Heart right ventricle (tissue), 16 donors: ENCODE measurements around the gene LCMT2. TPM values are rescaled to one million over a fixed set of nuclear protein-coding genes. Genes with fewer than 3 reads are reported as not detected.

ENCODE experiments used
- ATAC-seq, 8 donors: fragments of 200-7000 bp; cut with Tn5 transposase; one replicate each; pipeline ENCODE4 v1.9.1; 2020; ENCODE audit warnings: mild to moderate bottlenecking in 8 of 8, moderate library complexity in 8 of 8, moderate number of reproducible peaks in 1 of 8
- DNase-seq, 2 donors: peaks; one replicate each; pipeline ENCODE4 v3.0.0-alpha.2; 2020
- H3K27ac ChIP-seq, 10 donors: fragments of 200-600 bp; sonication (generic) in 2 of 10; one replicate each; pipeline versions ENCODE4 v1.5.0 to v1.8.0; 2020 to 2022; ENCODE audit warnings: mild to moderate bottlenecking in 3 of 10
- H3K27me3 ChIP-seq, 7 donors: fragments of 200-600 bp; one replicate each; pipeline ENCODE4 v1.8.0; 2021 to 2022; ENCODE audit warnings: mild to moderate bottlenecking in 2 of 7
- H3K36me3 ChIP-seq, 9 donors: fragments of 200-600 bp; sonication (generic) in 1 of 9; one replicate each; pipeline versions ENCODE4 v1.5.0 to v1.8.0; 2020 to 2022; ENCODE audit warnings: mild to moderate bottlenecking in 2 of 9
- H3K4me1 ChIP-seq, 9 donors: fragments of 200-600 bp; sonication (generic) in 1 of 9; one replicate each; pipeline versions ENCODE4 v1.5.0 to v1.8.0; 2020 to 2022; ENCODE audit warnings: mild to moderate bottlenecking in 4 of 9
- H3K4me3 ChIP-seq, 10 donors: fragments of 200-600 bp; sonication (generic) in 2 of 10; one replicate each; pipeline versions ENCODE4 v1.5.0 to v1.8.0; 2020 to 2022; ENCODE audit warnings: mild to moderate bottlenecking in 7 of 10, moderate library complexity in 2 of 10
- H3K9me3 ChIP-seq, 11 donors: fragments of 200-600 bp in 10 of 11; sonication (generic) in 2 of 11; one replicate each; pipeline versions ENCODE4 v1.5.0 to v1.8.0; 2013 to 2022; ENCODE audit warnings: mild to moderate bottlenecking in 2 of 11, control low read depth in 1 of 11, moderate library complexity in 1 of 11
- WGBS, 2 donors: extraction: QIAGEN DNeasy Blood & Tissue Kit; methylation state at CpG; one replicate each; pipeline ENCODE4 v1.1.7; 2013; ENCODE audit warnings: inconsistent platforms in 1 of 2; 5-methylcytosine and 5-hydroxymethylcytosine counted together
- intact Hi-C, 10 donors: fragments of 100-400 bp; cut with DNase I; formaldehyde crosslinking; loops; one replicate each; pipeline versions ENCODE4 v1.11.1 to v1.14.2; 2022
- polyA plus RNA-seq, 2 donors: library from polyadenylated mRNA; stranded (reverse); fragments of 200-250 nt; gene quantifications; one replicate each; pipeline ENCODE4 v1.2.3, GENCODE V29; 2013
- total RNA-seq, 10 donors: library from RNA; stranded (reverse); fragmentation: NEBNext Ultra II Directional in 3 of 10; extraction: Animal tissue kit (Norgen Biotek cat#: 25700) in 3 of 10; gene quantifications; one replicate each; pipeline versions ENCODE4 v1.2.1 to v1.2.4, GENCODE V29; 2021 to 2023
- TF ChIP-seq, protein P1 (sequence below), 9 donors: fragments of 200-600 bp; sonication (generic) in 2 of 9; IDR thresholded peaks; one replicate each; pipeline versions ENCODE4 v1.5.0 to v1.8.0; 2021 to 2022; ENCODE audit warnings: antibody characterized with exemption in 9 of 9, mild to moderate bottlenecking in 5 of 9, moderate library complexity in 1 of 9
- donor health status: Arrhythmogenic right ventricular cardiomyopathy.
- donor health status: ischemic (EF 13 %, LVEDD 7.1; RV severe dilation, severe dysfunction).
- donor health status: healthy with polysubstance abuse.
- donor health status: DM: no; HTN: yes; CAD: no.
- donor health status: DM: no; HTN: no; CAD: no.
- donor health status: ischemic (EF 25% LVEDD 6.9; RV normal size, moderate dysfunction).
- donor health status: ischemic (EF 25% LVEDD 5.7; RV mildly dilated, moderate dysfunction).
- donor health status: healthy.
- donor health status: DM: yes; HTN: yes; CAD: no.
- donor health status: Ischemic cardiomyopathy.
- donor health status: ischemic (EF 35%, LVEDD 5.7; RV mildly dilated, moderate dysfunction).
- donor health status: nonischemic (EF 11% LVEDD 7.7; RV severe dilation, severe dysfunction).
- donor health status: DM: yes; HTN: yes; CAD: no.
- donor health status: PGD.
- donor health status: ischemic (EF 29% LVEDD 5.4; RV normal size, mild dysfunction).
- donor health status: nonischemic (EF 23%, LVEDD 6.1; RV moderate dilation, normal function).

The LCMT2 gene
- total and polyA plus RNA-seq, 12 donors = 1.5 to 8.7 (median 6.1) TPM

DNA sequence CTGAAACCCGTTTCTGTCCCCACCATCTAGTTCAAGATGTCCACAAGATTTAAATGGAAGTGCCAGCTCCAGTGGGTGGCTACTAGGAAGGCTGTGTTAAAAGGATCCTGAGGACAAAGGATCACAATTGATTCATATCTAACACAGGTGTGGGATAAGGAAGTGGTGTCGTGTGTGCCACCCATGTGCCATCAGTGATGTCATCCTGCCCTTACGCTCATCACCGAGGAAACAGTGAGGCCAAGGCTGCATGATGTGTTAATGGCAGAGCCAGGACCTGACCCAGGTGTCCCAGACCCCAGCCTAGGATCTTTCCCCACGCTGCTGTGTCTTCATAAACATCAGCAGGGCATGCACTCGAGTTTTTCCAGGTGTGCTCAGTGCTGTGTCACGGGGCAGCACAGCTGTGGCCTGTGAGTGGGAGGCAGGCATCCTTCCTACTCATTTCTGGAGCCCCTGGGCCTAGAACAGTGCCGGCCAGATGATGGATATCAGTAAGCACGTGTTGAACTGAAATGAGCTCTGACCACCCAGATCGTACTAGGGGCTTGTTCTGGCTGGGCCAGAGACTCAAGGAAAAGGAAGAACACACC lies 53.0 kb downstream of the LCMT2 start:
- H3K27me3 ChIP-seq = peaks cover 0 to 18% (median 5%) of the 10 kb centered on the region in 7 donors
- ATAC-seq (no peak), DNase-seq (no peak)
- H3K27ac ChIP-seq = no peak overlapping the region
- intact Hi-C loops = loop anchor here in 1 of 10 donors (5.0 kb wide), 1 partner anchor 50 kb away; no protein-coding TSS in a partner anchor
- 70 to 79% methylated on average over 10 of the region's 10 CpGs for WGBS, 2 donors
- peaks cover 0 to 7% (median 0%) of the 10 kb centered on the region in 9 donors for H3K4me1 ChIP-seq
- H3K36me3 ChIP-seq = no peaks in the 10 kb centered on the region
- TF ChIP-seq, protein P1, sequence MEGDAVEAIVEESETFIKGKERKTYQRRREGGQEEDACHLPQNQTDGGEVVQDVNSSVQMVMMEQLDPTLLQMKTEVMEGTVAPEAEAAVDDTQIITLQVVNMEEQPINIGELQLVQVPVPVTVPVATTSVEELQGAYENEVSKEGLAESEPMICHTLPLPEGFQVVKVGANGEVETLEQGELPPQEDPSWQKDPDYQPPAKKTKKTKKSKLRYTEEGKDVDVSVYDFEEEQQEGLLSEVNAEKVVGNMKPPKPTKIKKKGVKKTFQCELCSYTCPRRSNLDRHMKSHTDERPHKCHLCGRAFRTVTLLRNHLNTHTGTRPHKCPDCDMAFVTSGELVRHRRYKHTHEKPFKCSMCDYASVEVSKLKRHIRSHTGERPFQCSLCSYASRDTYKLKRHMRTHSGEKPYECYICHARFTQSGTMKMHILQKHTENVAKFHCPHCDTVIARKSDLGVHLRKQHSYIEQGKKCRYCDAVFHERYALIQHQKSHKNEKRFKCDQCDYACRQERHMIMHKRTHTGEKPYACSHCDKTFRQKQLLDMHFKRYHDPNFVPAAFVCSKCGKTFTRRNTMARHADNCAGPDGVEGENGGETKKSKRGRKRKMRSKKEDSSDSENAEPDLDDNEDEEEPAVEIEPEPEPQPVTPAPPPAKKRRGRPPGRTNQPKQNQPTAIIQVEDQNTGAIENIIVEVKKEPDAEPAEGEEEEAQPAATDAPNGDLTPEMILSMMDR (IDR thresholded peaks at IDR 0.05) = no peak
- no peak overlapping the region for H3K4me3 ChIP-seq
- peaks cover 0 to 6% (median 0%) of the 10 kb centered on the region in 11 donors for H3K9me3 ChIP-seq

DNA sequence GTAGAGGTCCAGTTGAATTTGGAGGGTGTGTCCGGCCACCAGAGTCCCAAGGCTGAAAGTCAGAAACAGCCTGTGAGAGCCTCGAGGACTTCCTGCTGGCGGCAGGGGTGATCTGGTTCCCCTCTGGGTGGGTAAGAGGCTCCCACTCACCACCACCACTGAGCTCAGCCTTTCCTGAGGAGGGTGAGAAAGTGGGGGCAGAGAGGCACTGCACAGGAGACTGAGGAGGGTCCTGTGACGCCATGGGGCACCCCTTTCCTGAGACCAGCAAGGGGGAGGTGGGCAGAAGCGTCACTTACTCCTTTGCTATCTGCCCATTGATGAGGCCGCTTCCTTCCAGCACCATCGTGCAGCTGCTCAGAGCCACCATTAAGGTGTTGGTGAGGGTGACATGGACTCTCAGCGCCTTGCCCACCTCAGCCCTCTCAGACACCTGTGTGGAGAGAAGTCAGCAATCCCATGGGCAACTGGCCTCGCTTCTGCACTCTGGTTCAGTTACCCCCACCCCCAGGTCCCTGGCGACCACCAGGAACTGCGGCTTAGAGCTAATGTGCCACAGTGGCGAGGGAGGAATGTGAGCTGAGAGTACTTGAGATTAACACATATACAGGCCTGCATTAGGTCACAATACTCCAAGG lies 53.7 kb downstream of the LCMT2 start:
- Histone ChIP-seq H3K27ac (no peak overlapping the region), H3K36me3 (no peaks in the 10 kb centered on the region), H3K4me3 (no peak overlapping the region), H3K27me3 (peaks cover 0 to 18% (median 5%) of the 10 kb centered on the region in 7 donors), H3K9me3 (peaks cover 0 to 12% (median 0%) of the 10 kb centered on the region in 11 donors), H3K4me1 (peaks cover 0 to 7% (median 0%) of the 10 kb centered on the region in 9 donors)
- 69 to 81% methylated on average over 12 of the region's 12 CpGs for WGBS, 2 donors
- DNase-seq (no peak), ATAC-seq (no peak)
- TF ChIP-seq, protein P1 (IDR thresholded peaks at IDR 0.05) = no peak
- intact Hi-C loops = loop anchor here in 1 of 10 donors (5.0 kb wide), 1 partner anchor 49 kb away; no protein-coding TSS in a partner anchor

DNA sequence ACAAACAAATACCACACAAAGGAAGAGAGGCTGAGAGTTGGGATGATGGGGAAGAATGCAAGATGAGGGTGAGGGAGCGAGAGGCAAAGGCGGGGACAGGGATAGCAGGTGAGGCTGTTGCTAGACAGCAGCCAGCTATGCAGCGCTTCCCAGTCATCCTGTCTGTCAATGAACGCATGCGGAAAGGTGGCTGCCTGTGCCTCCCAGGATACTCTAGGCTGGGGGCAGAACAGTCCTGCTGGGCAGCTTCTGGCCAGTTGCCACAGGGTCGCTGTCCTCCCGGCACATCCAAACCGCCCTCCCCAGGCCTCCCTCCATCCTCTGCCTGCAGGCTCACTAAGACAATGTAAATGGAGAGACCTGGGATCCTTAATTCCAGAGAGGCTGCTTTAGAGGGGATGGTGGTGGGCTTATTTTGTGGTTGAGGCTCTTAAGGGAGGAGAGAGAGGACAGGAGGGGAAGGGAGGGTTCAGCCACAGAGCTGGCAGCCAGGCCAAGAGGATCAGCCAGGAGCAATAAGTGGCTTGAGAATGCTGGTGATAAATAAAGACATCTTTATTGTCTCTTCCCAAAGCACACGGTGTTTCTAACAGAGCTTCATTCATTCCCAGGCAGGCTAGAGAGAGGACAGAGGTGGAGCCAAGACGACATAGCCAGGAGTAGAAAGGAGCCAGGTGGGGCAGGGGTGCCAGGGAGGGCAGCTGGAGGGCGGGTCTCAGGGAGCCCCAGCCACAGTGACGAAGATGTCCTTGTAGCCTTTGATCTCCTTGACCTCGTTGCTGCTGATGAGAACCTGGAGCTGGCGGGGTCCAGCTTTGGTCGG lies 54.4 kb downstream of the LCMT2 start:
- ATAC-seq (no peak), DNase-seq (no peak)
- Histone ChIP-seq H3K36me3 (no peaks in the 10 kb centered on the region), H3K27ac (no peak overlapping the region), H3K9me3 (peaks cover 0 to 14% (median 0%) of the 10 kb centered on the region in 11 donors), H3K4me3 (no peak overlapping the region), H3K4me1 (peaks cover 0 to 7% (median 0%) of the 10 kb centered on the region in 9 donors), H3K27me3 (peaks cover 0 to 18% (median 5%) of the 10 kb centered on the region in 7 donors)
- intact Hi-C loops = loop anchor here in 1 of 10 donors (5.0 kb wide), 1 partner anchor 49 kb away; no protein-coding TSS in a partner anchor
- WGBS, 2 donors = 63 to 64% methylated on average over 15 of the region's 15 CpGs
- TF ChIP-seq, protein P1 (IDR thresholded peaks at IDR 0.05) = no peak

DNA sequence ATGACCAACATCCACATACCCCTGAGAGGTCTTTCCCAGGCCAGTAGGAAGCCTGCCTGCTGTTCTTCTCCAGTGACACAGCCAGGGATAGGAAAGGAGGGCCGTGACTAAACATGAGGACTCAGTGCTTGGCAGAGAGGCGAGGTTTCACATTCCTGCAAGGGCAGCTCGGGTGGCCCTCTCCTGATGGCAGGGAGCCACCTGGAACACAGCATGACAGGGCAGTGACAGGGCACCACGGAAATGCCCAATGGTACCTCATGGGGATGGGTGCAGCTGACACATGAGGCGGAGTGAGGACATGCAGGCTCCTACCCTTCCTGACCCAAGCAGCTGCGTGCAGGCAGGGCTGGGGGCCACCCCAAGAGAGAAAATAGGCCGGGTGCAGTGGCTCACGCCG lies 56.2 kb downstream of the LCMT2 start:
- DNase-seq = peak; percentile 73 to 85
- Histone ChIP-seq H3K4me1 (peaks cover 0 to 7% (median 0%) of the 10 kb centered on the region in 9 donors), H3K4me3 (no peak overlapping the region), H3K36me3 (no peaks in the 10 kb centered on the region), H3K27ac (peak overlapping the region in 4 of 10 donors; percentile 29 to 51 (median 46)), H3K9me3 (peaks cover 0 to 14% (median 0%) of the 10 kb centered on the region in 11 donors), H3K27me3 (peaks cover 0 to 22% (median 5%) of the 10 kb centered on the region in 7 donors)
- TF ChIP-seq, protein P1 (IDR thresholded peaks at IDR 0.05) = no peak
- intact Hi-C loops = loop anchor here in 1 of 10 donors (5.0 kb wide), 1 partner anchor 42 kb away; no protein-coding TSS in a partner anchor
- peak; percentile 88 to 99 (median 97) for ATAC-seq
- 40 to 41% methylated on average over 9 of the region's 9 CpGs for WGBS, 2 donors
